CMK (cell line): ENCODE measurements around the gene CD300LG.
"Not testable (repeated sequence)": the region's sequence is repeated elsewhere in the genome, so short reads cannot be mapped to it uniquely, and the experiment has no call there.

Experiments used
- DNase-seq: peaks from one replicate; pipeline ENCODE4 v3.0.0-alpha.2; 2010; ENCODE audit warnings: low read depth

The CD300LG gene, protein sequence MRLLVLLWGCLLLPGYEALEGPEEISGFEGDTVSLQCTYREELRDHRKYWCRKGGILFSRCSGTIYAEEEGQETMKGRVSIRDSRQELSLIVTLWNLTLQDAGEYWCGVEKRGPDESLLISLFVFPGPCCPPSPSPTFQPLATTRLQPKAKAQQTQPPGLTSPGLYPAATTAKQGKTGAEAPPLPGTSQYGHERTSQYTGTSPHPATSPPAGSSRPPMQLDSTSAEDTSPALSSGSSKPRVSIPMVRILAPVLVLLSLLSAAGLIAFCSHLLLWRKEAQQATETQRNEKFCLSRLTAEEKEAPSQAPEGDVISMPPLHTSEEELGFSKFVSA

DNA sequence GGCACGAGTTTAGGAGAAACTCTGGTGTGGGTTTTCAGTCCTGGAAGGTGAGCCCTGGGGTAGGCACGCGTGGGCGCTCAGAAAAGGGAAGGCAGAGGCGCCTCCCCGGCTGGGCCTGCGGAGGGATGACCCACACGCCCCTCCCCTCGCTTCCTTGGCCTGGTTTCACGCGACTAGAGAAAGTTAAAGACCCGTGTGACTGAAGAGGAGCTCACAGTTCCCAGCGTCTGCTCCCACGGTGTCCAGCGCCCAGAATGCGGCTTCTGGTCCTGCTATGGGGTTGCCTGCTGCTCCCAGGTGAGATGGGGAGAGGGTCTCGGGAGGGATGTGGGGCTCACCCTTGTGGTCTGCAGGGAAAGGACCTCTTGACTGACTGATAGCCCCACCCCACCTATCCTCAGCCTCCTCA is at the start of gene CD300LG:
Gene CD300LG (plus strand): TSS at position 214 of the 409 bp plus-strand sequence. CDS start 41 bp downstream, at position 255.
- DNase-seq, result no peak

DNA sequence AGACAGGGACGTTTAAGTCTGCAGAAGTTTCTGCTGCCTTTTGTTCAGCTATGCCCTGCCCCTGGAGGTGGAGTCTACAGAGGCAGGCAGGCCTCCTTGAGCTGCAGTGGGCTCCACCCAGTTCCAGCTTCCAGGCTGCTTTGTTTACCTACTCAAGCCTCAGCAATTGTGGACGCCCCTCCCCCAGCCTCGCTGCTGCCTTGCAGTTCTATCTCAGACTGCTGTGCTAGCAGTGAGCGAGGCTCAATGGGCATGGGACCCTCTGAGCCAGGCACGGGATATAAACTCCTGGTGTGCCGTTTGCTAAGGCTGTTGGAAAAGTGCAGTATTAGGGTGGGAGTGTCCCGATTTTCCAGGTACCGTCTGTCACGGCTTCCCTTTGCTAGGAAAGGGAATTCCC is 49.0 kb upstream of the CD300LG start:
- DNase-seq, result not testable (repeated sequence)

DNA sequence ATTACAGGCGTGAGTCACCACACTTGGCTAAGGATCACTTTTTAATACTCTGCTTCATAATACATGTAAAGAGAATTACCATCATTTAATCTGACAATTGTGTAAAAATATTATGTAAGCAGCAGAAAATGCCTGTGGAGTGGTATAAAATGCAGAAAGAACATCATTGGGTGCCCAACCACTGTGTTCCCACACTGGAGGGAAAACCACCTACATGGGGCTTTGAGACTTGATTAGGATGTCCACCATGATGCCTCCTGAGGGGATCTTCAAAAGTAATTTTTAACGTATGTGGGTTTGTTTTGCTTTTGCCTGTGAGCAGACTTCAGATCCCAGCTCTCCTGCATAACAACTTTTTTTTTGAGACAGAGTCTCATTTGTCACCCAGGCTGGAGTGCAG is 47.9 kb upstream of the CD300LG start:
- no peak for DNase-seq

DNA sequence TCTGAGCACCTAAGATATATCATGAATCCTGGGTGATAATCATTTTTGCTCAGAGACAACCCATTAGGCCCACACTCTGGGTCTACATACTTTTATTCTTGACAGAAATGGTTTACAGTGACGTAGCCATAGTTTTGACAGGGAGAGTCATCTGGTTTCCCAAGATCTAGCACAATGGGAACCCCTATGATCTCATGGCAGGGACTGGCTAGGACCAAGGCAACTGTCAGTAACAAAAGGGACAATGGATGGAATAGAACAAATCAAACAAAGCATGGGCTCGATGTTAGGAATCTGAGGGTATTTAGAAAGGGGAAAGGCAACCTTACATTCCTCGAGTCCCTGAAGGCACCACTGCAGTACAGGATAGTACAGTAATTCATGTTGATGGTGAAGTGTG is 46.2 kb upstream of the CD300LG start:
- no peak for DNase-seq

DNA sequence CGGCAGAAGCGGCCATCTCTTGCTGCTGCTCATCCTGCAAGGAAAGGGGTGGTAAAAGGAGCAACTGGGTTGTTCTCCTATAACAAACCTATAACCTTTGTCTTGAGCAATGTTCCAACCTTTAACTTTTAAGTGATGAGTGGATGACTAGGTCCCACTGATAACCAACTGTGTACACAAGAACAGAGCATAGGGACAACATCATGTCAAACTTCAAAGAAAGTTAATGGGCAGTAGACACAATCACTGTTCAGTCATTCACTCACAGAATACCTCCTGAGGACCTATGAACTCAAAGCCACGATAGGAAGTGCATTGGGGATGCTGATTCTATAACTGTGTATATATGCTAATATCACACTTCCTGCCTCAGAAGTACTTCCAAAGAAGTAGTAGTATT is 45.1 kb upstream of the CD300LG start:
- no peak for DNase-seq

DNA sequence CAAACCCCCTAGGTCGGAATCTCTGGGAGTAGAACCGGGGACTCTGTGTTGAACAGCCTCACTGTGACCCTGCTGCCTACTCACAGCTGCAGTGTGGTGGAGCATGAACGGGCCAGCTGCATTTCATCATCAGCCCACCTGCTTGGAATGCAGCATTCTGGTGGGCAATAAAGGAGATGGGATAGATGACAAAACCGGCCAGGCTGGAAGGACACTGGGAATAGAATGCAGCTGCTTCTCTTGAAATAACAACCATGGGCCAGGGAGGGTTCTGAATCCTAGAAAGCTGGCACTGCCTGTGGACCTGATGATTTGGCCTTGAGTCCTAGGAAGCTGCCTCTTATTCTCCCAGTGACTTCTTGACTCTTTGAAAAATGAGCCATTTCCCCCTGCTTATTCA is 43.2 kb upstream of the CD300LG start:
- no peak for DNase-seq

DNA sequence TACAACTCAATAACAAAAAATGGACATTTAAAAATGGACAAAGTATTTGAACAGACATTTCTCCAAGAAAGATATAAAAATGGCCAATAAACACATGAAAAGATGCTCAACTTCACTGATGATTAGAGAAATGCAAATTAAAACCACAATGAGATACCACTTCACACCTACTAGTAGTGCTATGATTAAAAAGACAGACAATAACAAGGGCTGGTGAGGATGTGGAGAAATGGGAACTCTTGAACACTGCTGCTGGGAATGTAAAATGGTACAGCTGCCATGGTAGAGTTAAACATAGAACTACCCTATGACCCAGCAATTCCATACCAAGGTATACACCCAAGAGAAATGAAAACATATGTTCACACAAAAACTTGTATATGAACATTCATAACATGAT is 41.9 kb upstream of the CD300LG start:
- no peak for DNase-seq

DNA sequence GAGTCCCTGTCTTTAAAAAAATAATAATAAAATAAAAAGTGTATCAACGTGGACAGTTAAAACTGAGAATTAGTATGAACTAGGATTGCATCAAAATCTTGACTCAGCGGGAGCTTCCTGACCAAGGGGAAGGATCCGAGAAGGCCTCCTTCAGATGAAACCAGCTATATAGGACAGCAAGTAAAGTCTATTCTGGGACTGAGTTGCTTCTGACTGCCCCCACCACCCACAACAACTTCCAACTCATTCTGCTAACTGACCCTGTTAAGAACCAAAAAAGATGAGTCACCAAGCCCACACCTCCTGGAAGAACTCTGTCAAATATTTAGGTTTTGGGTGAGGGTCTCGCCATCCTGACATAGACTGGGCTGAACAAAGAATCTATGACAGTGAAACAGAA is 38.9 kb upstream of the CD300LG start:
- no peak for DNase-seq

DNA sequence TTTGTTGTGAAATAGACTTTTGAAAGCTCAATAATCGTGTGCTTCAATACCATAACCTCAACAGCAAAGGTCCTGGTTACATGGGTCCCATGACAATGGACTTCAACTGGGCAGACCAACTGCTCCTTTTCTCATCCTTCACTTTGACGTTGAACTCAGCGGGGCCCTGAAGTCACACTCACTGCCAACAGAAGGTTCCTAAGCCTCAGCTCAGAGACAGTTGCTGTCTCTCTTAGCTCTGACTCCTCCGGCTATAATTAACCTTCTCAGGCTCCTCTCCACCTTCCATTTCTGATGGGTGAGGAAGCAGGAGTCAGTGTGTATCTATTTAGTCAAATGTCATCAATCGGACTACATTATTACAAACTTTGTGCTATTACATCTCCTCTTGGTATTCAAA is 37.9 kb upstream of the CD300LG start:
- no peak for DNase-seq

DNA sequence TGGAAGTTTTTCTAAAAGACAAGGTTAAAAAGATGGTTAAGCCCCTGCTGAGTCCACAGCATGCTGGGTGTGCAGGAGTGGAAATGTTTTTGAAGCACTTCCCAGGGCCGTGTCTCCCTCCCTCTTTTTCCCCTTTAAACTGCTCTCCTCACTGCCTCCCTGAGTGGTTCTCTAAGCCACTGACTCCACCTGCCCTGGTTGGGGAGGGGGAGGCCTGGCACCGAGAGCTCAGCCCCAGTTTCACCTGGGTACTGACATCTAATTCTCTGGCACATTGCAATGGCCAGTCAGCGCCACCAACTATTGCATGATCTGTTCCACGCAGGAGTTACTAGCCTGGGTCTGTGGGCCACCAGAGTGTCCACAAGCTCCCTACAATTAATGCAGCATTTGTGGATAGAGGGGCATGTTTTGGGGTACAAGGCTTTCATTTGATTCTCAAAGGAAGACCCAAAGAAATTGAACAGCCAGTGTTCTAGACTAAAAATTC is 36.7 kb upstream of the CD300LG start:
- DNase-seq, result no peak

DNA sequence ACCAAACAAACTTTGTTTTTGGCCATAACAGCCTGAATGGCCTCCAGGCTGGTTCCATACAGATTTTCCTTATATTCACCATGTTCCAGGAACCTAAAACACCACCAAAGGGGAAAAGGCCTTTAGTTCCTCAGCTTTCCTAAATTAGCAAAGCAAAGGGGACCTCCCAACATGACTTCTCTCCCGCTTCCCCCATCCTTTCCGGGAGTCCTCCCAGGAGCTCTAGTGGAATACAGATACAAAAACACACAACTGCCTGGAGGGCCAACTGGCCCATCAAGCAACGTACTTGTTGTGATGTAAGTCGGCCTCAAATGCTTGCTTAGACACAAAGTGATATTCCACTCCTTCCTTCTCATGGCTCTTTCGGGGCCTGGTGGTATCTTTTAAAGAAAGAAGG is 36.2 kb upstream of the CD300LG start:
- DNase-seq, result no peak

DNA sequence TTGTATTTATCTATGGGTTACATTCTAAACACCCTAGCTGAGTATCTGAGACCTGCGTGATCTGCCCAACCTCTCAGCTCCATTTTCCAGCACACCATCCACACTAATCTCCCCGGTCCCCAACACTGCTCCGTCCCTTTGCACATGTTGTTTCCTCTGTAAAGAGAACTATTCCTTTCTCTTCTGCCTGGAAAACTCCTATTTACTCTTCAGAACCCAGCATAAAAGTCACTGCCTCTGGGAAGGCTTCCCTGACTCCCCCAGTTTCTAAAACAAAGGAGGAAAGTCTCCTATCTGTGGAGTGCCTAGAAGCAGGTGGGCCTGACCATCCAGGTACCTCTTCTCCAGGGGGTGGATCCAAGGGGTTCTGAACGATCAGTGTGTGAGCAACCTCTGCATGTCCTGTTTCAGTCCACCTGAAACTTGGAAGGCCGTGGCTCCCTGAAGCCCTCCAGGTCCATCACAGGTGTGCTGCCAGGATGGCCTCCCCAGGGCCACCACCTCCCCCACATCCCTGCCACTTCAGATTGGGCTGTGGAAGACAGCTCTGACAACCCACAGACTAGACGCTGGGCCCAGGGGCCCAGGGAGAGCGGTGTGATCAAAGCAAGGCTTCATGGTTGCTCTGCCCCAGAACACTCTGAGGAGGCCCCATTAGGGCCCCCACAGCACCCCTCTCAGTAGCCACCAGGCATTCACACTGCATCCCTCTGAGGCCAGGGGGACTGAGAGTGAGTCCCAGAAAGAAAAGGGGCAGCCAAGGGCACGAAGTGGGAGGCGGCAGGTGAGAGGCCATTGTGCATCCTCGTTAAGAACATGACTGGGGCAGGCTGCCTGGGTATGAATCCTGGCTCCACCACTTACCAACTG is 34.3 kb upstream of the CD300LG start:
- DNase-seq, result no peak

DNA sequence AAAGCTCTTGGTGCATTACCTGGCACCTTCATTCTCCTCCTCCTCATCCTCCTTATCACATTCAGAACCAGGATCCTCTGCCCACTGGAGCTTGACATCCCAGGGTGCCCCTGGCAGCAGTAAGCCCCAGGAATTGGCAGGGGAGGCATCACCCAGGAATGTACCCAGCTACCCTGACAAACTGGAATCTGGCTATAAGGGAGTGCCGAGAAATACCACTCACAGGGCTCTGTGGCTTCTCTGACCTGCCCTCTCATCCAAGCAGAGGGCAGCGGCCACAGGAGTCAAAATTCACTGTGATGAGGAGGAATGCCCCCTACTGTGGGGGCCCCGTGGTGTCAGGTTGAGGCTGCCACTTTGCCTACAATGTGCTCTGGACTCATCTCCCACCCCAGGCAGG is 33.6 kb upstream of the CD300LG start:
- DNase-seq, result no peak

DNA sequence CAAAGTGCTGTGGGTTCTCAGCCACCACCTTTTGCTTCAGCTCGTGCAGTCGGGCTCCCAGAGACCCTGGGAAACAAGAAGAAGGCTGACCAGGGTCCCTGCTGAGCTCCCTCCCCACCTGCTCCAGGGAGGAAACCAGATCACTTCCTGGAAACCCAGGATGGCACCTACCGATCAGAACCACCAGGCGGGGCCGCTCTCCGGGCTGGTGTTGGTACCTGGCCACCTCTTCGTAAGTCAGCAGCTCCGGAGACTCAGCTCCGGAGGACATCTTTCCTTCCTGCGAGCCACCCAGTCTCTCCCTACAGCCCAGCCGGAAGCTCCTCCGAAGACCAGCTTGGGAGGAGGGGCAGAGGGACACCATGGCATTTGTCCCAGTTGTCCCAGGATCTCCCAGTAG is 33.0 kb upstream of the CD300LG start:
- DNase-seq, result no peak

DNA sequence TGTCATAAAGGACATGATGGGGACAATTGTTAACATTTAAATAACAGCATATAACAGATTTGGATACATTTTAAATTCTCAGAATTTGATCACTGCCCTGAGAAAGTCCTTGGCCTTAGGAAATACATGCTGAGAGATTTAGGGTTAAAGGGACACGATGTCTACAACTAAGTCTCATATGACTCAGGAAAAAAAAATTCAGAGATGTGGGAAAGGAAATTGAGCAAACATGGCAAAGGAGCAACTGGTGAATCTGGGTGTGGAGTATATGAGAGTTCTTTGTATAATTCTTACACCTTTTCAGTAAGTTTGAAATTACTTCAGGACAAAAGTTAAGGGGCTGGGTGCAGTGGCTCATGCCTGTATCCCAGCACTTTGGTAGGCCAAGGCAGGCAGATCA is 32.3 kb upstream of the CD300LG start:
- DNase-seq, result no peak

DNA sequence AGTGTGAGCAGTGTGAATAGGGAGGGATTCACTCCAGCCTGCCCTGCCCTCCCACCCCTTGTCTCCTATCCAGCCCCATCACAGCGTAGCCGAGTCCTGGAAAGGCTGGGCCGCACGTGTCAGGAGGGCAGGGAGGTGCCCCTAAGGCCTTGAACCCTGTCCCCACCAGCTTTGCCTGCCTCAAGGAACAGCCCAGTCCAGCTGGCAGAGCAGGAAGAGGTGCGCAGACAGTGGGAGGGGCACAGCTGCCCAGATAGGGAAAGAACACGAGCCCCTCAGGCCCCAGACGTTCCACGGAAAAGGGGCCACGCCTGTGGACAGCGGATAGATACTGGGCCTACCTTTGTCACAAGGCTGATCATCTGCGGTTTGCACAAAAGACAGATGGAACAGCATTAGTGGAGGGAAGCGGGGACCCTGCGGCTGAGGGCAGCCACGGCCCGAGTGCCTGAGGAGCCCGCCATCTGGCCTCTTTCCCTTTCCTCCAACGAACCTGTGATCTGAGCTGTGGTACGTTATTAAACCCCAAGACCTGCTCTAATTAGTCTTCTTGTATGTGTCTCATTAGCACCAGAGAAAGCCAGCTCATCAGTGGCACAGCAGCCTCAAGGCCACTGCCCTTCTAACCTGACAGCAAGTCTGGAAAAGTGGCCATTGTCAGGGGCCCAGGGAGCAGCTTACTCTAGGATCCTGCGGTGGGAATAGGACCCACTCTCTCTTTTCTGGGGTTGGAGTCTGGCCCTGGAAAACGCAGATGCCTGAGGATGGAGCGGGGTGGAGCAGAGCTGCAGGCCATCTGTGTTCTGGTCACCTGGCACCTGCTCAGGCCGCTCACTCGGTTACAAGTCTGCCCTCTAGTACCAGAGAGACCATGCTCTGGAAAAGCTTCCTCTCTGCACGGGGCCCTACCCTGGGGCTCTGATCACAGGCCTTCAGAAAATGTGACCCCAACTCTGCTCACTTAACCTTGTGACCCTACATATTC is 30.3 kb upstream of the CD300LG start:
- DNase-seq, result no peak

DNA sequence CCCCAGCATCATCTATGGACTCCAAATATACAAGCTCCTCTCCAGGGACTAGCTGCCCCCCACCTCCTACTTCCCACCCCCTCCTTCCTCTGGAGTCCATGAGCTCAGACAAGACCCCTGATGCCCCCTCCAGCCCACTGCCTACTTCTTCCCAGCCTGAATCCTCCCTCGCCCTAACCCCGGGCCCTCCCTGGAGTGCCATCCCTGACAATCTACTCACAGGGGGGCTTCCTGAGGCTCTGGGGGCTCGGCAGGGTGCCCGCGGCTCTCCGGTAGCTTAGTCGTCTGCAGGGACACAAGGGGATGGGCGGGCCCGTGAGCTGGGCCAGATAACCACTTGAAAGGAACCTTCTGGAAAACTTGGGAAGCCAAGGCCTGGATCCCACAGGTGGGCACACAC is 29.1 kb upstream of the CD300LG start:
- DNase-seq, result no peak

DNA sequence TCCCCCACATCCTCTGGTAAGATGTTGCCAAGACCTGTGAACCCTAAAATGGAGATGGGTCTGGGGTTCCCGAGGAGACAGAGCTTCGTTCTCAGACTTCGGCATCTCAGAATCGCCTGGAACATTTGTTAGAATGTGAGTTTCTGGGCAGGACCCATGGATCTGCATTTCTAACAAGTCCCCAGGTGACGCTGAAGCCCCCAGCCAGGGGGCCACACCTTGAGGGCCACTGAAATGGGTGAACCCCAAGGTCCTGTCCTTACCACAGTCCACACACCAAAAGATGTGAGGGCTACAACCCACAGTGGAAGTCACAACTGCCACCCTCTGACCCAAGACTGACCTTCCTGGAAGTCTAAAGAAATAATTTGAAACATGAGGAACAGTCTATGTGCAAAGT is 28.0 kb upstream of the CD300LG start:
- no peak for DNase-seq

DNA sequence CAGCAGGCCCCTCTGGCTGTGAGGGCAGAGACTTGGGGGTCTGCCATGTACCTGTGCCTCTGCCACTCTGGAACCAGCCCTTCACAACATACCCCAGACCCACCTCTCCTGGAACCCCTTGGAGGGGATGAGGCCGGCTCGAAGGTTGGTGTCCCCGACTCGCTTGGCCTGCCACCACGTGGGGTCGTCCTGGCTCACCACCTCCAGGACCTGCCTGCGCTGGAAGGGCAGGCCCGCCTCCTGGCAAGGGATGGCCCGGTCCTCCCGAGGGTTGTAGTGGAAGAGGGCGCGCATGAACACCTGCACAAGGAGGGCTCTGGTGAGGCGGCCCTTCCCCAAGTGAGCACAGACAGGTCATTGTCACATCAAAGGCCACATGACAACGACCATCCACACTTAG is 26.2 kb upstream of the CD300LG start:
- DNase-seq, result no peak

DNA sequence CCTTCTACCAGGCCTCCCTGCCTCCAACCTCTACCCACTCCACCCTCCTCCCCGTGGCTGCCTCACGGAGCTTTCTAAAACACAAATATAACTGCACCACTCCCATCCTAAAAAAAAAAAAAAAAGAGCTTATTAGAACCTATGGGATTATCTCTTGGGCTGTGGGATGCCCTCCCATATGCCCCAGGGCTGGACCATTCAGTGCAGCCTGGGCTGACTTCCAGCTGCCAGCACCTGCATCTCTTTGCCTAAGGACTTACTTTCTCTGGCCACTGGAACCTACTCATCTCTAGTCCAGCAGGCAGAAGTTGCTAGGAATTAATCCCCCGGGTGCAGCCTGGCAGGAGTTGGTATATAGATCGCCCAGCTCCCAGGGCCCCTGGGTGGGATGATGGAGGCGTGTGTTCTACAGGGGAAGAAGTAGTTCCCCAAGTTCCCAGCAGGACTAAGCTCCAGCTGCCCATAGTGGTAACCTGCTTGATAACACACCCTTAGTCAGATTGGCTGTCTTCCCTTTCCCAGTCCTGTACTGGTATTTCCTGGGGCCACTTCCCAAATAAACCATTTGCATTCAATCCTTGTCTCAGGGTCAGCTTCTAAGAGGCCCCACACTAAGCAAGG is 24.3 kb upstream of the CD300LG start:
- no peak for DNase-seq

DNA sequence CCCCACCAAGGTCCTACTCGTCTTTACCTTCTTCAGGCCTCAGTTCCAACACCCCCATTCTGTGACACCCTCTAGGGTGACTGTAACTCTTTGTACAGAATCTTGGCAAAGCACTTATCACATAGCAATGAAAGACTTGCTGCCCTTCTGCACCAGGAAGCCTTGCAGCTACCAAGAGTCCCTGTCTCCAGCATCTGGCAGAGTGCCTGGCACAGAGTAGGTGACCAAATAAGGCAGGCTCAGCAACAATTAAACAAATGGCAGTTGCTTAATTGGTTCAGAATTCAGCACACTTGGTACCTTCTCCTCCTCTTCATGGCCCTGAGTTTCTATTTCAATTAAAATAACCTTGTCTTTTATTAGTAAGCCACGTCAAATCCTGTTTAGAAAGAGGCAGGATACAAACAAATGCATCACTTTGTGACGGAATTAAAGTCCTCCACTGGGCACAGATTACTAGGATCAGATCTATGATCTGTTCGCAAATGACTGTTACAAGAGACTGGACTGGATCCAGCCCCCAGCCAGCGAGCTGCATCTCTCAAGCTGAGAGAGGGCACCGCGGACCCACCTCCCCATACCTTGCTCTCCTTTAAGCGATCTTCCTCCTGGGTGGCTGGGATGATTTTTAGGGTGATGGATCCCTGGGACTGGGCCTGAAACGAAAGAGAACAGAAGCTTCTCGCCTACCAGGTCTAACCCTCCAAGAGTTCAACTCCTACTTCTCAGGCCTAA is 23.5 kb upstream of the CD300LG start:
- no peak for DNase-seq
